HG03039 (cell line): ENCODE measurements around the gene NYAP2.

ENCODE experiments used
- ATAC-seq: cut with Tn5 transposase; IDR thresholded peaks from one replicate; pipeline ENCODE4 v1.9.1; 2021; ENCODE audit warnings: mild to moderate bottlenecking, moderate library complexity; ENCODE audit not compliant: unreplicated experiment

NYAP2 gene

DNA sequence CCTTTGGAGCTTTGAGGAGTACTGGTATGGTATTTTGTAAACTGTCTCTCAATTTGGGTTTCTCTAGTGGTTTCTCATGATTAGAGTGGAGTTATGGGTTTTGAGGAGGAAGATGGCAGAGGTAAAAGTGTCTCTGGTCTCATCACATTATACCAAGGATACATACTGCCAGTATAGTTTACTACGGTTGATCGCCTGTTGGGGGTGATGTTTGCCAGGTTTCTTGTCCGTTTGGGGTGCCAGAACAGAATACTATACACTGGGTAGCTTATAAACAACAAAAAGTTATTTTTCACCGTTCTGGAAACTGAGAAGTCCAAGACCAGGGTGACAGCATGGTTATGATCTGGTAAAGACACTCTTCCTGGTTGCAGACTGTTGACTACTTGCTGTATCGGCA, 293.7 kb downstream of the NYAP2 start:
- ATAC-seq: no peak

DNA sequence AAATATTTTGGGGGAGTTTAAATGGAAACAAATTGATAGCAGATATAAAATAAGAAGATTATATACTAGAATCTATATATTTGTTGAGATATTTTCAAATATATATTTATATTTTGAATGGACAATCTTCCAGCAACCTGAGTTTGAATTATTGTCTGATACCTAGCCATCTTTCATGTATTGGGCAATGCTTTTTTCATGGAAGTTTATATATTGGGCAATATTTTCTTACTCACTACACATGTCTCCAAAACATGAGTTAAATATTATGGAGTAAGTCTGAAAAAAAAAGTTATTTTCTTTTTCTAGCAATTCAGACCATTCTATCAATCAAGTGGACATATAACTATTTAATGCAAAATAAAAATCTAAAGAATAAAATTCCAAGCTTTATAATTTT, 295.2 kb downstream of the NYAP2 start:
- no peak for ATAC-seq

DNA sequence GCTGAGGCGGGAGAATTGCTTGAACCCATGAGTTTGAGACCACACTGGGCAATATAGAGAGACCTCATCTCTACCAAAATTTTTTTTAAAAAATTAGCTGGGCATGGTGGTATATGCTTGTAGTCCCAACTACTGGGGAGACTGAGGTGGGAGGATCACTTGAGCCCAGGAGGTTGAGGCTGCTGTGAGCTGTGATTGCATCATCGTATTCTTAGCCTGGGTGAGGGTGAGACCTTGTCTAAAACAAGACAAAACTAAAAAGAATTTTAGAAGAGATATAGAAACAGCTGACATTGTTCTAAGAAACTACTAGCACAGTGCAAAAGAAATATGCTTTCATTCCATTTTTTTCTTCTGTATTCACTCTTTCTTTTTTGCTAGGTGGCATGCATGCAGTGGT, 298.4 kb downstream of the NYAP2 start:
- no peak for ATAC-seq
